Measurements from ENCODE around the gene KRTAP10-1.

KRTAP10-1 gene

GRCh38 chr21:44515359-44516165, 24.4 kb downstream of the KRTAP10-1 start:
- no peak for DNase-seq (ENCODE audit: low spot score)

- DNase-seq (ENCODE audit: low spot score), result no peak
Observed at GRCh38 chr21:44514746-44515358, 25.1 kb downstream of the KRTAP10-1 start.

GRCh38 chr21:44514218-44514520, 25.8 kb downstream of the KRTAP10-1 start:
- no peak for DNase-seq (ENCODE audit: low spot score)

- no peak for DNase-seq (ENCODE audit: low spot score)
Observed at GRCh38 chr21:44513389-44514217, 26.4 kb downstream of the KRTAP10-1 start.

GRCh38 chr21:44512496-44513388, 27.3 kb downstream of the KRTAP10-1 start:
- DNase-seq (ENCODE audit: low spot score), result no peak

- no peak for DNase-seq (ENCODE audit: low spot score)
Observed at GRCh38 chr21:44511938-44512275, 28.1 kb downstream of the KRTAP10-1 start.

GRCh38 chr21:44511219-44511937, 28.6 kb downstream of the KRTAP10-1 start:
- DNase-seq (ENCODE audit: low spot score), result no peak

- DNase-seq (ENCODE audit: low spot score), result peak; percentile 73
Observed at GRCh38 chr21:44510508-44511218, 29.3 kb downstream of the KRTAP10-1 start.

- DNase-seq (ENCODE audit: low spot score), result no peak
Observed at GRCh38 chr21:44510109-44510507, 29.9 kb downstream of the KRTAP10-1 start.

GRCh38 chr21:44509539-44509938, 30.5 kb downstream of the KRTAP10-1 start:
- DNase-seq (ENCODE audit: low spot score), result peak; percentile 55

GRCh38 chr21:44508711-44509445, 31.1 kb downstream of the KRTAP10-1 start:
- no peak for DNase-seq (ENCODE audit: low spot score)

GRCh38 chr21:44508426-44508710, 31.6 kb downstream of the KRTAP10-1 start:
- no peak for DNase-seq (ENCODE audit: low spot score)

- no peak for DNase-seq (ENCODE audit: low spot score)
Observed at GRCh38 chr21:44507673-44508425, 32.1 kb downstream of the KRTAP10-1 start.

- DNase-seq (ENCODE audit: low spot score), result no peak
Observed at GRCh38 chr21:44506279-44507255, 33.4 kb downstream of the KRTAP10-1 start.

GRCh38 chr21:44505673-44506278, 34.2 kb downstream of the KRTAP10-1 start:
- no peak for DNase-seq (ENCODE audit: low spot score)

- DNase-seq (ENCODE audit: low spot score), result no peak
Observed at GRCh38 chr21:44503901-44504399, 36.0 kb downstream of the KRTAP10-1 start.

Data from AG08396 (cell line).